Pons (tissue), 1 donor: ENCODE results near the gene ARHGAP8.
"Not testable (repeated sequence)": the region's sequence is repeated elsewhere in the genome, so short reads cannot be mapped to it uniquely, and the experiment has no call there.

ENCODE experiments used
- DNase-seq: peaks from one replicate; pipeline ENCODE4 v3.0.0-alpha.2; 2016; ENCODE audit warnings: low spot score

ARHGAP8 gene

DNA sequence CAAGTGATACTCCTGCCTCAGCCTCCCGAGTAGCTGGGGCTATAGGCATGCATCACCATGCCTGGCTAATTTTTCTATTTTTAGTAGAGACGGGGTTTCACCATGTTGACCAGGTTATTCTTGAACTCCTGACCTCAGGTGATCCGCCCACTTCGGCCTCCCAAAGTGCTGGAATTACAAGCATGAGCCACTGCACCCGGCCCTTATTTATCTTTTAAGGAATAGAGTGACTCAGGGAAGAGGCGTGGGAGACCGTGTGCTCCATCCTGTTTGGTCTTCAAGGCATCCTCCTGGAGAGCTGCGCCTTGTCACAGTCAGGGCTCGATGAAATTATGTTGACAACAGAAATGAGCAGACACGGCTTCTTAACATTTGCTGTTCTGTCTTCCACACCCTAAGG is 12.7 kb upstream of the ARHGAP8 start:
- DNase-seq, result not testable (repeated sequence)

- no peak for DNase-seq
Measured at GRCh38 chr22:44740307-44740706, 12.1 kb upstream of the ARHGAP8 start.

DNA sequence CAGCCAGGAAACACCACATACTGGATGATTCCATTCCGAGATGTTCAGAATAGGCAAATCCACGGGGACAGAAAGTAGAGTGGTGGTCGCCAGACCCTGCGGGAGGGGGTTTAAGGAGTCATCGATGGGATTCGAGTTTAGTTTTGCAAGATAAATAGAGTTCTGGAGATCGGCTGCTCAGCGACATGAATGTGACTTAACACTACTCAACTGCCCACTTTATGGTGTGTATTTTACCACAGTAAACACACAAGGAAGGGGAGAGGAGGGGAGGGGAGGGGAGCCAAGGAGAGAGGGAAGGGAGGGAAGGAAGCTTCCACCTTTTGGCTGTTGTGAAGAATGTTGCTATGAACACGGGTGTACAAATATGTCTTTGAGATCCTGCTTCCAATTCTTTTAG is 10.4 kb upstream of the ARHGAP8 start:
- DNase-seq, result no peak

DNA sequence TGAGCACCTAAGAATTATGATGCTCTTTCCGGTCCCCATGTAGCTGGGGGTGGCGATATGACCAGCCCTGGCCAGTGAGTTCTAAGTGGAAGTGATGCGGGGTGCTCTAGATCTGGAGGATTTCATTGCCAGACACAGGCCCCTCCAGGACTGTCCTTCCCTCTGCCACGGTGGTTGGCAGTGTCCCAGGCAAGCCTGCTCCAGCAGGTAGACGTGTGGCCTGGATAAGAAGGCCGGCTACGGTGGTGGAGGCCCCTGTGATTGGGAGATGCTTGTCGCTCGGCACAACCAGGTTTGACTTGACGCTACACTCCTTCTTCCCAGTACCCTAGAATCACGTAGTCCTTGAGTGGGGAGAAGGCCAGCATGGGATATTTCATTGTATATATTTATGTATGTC is 9.1 kb upstream of the ARHGAP8 start:
- DNase-seq, result no peak

DNA sequence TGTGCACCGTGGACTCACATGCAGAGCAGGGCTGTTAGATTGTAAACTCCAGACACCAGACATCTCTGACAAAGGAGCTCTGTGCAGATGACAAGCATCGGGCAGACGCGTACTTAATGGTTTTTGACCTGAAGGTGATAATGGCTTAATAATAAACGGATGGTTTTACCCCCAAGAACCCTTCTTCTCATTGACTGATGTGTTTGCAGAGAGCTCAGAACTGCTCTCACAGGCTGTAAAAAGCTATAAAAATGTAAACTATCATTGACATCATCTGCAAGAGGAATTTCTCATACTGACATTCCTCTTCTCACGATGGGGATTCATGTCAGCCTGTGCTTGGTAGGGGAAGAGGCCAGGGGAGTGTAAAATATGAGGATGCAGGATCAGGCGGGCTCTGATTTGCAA is 8.6 kb upstream of the ARHGAP8 start:
- no peak for DNase-seq

DNA sequence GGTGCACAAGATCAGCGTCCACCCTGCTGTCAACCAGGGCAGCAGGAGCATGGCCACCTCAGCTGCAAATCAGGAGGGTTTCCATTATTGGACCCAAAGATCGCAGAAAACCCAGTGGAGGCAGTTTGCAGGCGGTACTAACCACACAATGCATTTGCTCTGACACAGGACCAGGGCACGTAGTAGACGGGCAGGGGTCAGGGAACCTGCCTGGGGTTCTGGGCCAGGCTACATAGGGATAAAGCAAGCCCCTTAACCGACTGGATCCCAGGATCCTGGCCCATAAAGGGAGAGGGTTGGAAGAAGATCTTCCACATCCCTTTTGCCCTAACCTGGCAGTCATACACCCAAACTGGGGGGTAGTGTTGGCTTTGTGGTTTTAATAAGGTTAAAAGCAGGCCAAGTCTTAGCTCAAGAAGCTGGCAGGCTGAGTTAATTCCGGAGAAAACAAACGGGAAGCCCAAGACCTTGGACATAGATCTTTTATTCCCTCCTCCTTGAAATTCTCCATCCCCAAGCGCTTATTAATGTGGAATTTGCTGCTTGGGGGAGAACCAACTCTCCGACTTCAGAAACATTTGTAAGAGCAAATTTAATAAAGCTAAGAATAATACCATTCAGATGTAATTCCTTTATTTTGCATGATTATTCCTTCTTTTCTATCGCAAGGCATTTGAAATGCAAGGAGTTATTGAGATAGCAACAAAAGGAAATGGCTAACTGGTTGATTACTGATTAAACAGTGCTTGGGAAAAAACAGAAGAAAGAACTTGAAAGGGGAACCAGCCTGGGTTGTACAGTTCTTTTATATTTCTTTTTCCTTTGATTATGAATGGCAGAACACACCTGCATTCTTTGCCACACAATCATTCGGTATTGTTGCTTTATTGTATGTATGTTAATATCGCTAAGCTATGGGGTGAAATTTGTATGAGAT is 6.3 kb upstream of the ARHGAP8 start:
- no peak for DNase-seq

GRCh38 chr22:44747784-44748127 is 4.6 kb upstream of the ARHGAP8 start:
- DNase-seq, result not testable (repeated sequence)

- no peak for DNase-seq
Measured at GRCh38 chr22:44748524-44748923, 3.9 kb upstream of the ARHGAP8 start.

- no peak for DNase-seq
Measured at GRCh38 chr22:44750481-44750880, 1.9 kb upstream of the ARHGAP8 start.

DNA sequence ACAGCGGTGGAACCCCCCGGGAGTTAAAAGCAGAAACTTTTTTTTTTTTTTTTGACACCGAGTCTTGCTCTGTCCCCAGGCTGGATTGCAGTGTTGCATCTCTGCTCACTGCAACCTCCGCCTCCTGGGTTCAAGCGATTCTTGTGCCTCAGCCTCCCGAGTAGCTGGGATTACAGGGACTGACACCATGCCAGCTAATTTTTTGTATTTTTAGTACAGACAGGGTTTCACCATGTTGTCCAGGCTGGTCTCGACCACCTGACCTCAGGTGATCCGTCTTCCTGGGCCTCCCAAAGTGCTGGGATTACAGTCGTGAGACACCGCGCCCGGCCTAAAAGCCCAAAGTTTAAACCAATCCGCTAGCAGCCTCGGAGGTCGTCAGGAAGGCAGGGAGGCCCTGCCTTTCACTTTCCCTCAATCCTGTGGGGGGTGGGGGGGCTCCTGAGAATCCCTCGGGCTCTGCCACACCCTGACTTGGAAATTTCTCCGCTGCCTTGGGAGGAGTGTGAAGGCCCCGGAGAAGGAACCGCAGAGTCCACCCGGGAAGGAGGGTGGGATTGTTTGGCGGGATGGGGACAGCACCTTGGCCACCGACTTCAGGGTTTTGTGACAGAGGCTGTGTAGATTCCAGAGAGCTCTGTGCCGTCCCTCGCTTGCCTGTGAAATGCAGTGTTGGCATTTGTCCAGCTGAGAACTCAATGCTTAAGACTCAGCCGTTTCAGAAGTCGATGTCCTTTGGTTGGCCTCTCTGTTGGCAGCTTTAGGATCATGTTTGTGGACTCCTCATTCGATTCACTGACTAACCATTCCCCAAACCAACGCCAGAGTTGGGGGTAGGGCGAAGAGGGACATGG is 1.0 kb downstream of the ARHGAP8 start:
- no peak for DNase-seq

- no peak for DNase-seq
Measured at GRCh38 chr22:44754998-44755397, 2.6 kb downstream of the ARHGAP8 start.

DNA sequence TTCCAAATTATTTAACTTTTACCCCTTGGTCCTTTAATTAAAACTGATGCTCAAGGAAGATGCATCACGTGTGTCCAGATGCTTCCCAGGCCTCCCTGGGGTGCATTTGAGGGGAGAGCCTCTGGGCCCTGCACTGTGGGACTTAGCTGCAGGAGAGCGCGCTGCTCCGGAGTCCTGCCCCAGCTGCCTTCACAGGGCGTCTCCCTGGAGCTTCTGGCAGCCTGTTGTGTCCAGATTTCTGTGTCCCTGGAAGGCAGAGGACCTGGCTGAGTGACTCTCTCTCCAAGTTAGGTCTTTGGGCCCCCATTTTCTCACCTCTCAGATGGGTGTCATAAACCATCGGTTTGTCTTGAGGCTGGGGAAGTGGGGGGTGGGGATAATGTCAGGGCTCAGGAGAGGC is 3.0 kb downstream of the ARHGAP8 start:
- no peak for DNase-seq

GRCh38 chr22:44755956-44756361 is 3.6 kb downstream of the ARHGAP8 start:
- no peak for DNase-seq

DNA sequence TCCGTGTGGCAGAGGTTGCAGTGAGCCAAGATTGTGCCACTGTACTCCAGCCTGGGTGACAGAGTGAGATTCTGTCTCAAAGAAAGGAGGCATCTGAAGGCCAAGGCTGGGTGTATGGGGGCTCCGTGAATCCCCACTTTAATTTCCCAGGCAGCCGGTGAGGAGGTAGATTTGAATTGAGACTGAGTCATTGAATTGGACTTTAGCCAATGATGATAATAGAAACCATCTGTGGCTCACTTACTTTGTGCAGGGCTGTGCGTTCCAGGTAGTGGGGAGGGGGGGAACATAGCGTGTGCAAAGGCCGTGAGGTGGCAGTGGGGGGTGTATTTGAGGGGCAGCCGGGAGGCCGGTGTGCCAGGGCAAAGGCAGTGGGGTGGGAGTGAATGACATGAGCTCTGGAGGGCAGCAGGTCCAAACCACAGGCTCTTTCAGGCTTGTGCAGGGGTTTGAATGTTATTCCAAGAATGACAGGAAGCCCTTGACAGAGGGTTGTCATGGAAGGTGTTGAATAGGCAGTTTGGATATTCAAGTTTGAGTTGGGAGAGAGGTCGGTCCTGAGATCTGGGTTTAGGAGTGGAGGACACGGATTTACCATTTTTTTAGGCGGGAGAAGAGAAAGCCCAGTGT is 6.1 kb downstream of the ARHGAP8 start:
- no peak for DNase-seq

- DNase-seq, result no peak
Measured at GRCh38 chr22:44759001-44759400, 6.6 kb downstream of the ARHGAP8 start.

DNA sequence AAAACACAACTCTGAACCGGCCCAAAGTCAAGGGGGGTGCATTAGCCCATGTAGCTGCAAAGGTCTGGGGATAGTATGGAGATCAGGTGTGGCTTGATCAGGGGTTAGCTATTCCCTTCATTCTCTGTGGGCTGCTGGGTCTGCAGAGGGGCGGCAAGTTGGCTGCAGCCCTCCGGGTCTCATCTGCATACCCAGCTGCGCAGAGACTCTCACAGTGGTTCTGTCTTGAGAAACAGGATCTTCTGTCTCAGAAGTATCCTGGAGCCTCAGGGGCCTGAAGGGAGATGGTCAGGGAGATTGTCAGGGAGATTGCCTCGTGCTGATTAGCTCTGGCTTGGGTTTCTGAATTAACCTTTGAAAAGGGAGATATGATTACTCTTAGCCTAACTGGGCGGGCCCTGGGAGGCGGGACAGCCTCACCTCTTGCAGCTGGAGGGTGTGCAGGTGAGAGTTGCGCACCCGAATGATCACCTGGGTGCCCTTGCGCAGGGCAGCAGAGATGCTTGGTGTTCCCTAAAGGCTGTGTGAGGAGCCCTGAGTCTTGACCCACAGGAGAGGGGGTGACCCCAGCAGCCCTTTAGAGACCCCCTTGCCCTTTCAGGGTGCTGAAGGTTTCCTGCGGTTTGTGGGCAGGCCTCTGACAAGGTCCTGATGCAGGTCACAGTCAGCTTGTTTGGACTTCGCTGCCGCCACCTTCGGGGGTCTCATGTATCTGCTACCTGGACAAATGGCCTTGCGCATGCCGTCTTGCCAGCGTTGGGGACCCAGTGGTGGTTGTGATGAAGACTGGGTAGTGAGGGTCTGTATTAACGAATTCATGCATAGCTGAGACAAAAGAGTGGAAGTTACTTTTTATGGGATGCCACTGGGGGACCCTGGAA is 7.3 kb downstream of the ARHGAP8 start:
- no peak for DNase-seq

DNA sequence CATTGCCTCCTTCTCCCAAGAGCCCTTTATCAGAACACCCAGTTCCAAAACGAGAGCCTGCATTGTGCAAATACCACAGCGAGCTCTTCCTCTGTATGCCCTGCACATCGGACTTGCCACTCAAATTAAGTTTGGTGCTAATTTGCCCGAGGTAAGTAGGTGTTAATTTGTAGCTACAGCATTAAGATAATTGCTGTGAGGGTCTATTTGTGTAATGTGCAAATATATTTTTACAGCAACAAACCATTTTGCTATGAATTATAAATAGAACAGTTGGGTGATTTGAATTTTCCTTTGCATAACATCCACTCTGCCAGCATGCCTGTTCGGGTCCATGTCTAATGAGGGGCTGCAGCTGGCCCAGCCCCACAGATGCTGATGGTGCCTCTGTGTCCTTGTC is 8.1 kb downstream of the ARHGAP8 start:
- DNase-seq, result no peak

- DNase-seq, result no peak
Measured at GRCh38 chr22:44761025-44761424, 8.7 kb downstream of the ARHGAP8 start.

- DNase-seq, result no peak
Measured at GRCh38 chr22:44764373-44764772, 12.0 kb downstream of the ARHGAP8 start.

- DNase-seq, result no peak
Measured at GRCh38 chr22:44764974-44765373, 12.6 kb downstream of the ARHGAP8 start.

- DNase-seq, result no peak
Measured at GRCh38 chr22:44765571-44766285, 13.4 kb downstream of the ARHGAP8 start.
